Measurements from ENCODE around the gene TBX1.

The TBX1 gene

DNA sequence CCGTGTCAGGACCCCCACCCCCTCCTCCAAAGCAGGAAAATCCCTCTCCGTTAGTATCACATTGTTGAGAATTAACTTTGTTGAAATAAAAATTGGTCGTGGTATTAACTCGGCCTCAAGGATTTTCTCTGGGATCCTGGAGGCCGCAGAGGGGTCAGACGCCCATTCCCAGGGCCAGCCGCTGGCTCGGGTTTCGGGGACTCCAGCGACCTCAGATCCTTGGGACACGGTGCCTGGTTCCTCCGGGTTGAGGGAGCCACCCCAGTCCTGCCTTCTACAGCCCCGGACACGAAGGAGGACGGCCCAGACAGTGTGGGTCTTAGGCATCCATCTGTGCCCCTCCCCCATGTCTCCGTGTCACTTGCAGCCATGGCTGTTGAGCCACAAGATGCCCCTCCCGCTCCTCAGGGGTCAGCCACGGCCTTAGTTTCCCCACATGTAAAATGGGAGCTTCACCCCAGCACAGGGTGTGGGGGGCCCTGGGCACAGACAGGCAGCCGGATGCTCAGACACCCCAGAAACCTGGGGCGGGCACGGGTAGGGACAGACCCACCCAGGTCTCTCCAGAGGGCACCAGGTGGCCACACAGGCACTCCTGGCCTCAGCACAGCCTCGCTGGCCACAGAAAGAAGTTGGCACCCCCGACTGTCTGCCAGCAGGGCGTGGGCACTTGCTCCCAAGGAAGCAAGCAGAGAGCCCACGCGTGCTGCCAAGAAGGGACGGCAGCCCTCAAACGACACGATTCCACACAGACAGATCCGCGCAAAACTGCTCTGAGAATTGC, 21.7 kb upstream of the TBX1 start:
- no peak for FAIRE-seq

DNA sequence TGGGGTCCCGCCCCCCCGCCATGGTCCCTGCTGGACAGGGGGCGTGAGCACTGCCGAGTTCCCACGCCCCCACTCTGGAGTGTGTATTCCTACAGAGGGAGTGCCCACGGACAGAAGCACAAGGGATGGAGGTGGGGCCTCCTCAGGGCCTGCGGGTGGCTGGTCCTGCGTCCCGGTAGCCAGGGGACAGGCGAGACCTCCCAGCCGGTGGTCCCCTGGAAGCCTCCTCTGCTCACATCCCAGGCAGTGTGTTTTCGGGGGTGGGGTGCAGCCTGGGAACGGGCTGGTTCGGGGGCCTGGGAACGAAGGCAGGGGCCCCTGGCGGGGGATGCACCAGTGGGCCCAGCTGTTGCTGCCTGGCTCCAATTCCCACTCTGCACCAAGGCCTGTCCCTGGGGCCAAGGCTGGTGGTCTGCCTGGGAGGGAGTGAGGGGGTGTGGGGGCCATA, 21.1 kb upstream of the TBX1 start:
- no peak for FAIRE-seq

- FAIRE-seq = no peak
Observed at GRCh38 chr22:19739911-19740449, 20.6 kb upstream of the TBX1 start.

DNA sequence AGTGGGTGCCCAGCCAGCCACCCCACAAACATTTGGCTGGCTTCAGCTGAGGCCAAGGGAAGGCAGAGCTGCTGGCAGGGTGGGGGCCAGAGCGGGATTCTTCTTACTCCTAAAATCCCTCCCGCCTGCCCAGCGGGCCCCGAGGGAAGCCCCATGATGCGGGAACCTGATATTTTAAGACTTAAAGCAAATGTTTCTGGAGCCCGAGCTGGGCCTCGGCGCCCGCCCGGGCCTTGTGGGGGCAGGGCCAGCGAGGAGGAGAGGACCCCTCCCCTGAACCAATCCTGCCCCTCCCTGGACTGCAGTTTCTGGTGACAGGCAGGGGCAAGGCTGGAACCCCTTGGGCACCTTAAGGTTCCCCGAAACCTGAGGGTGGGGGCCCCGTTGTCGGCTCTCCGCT, 20.0 kb upstream of the TBX1 start:
- FAIRE-seq = no peak

DNA sequence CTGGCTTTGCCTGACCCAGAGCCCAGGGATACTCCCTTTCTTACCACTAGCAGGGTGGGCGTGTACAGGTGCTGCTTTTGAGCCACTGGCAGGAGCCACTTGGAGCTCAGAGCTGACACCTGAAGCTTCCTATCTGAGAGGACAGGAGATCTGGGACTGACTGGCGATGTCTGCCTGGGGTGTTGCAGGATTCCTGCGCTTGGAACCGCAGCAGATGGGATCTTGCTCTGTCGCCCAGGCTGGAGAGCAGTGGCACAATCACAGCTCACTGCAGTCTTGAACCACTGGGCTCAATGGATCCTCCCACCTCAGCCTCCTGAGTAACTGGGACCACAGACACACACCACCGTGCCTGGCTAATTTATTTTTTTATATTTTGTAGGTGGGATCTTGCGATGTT, 19.5 kb upstream of the TBX1 start:
- FAIRE-seq = no peak

DNA sequence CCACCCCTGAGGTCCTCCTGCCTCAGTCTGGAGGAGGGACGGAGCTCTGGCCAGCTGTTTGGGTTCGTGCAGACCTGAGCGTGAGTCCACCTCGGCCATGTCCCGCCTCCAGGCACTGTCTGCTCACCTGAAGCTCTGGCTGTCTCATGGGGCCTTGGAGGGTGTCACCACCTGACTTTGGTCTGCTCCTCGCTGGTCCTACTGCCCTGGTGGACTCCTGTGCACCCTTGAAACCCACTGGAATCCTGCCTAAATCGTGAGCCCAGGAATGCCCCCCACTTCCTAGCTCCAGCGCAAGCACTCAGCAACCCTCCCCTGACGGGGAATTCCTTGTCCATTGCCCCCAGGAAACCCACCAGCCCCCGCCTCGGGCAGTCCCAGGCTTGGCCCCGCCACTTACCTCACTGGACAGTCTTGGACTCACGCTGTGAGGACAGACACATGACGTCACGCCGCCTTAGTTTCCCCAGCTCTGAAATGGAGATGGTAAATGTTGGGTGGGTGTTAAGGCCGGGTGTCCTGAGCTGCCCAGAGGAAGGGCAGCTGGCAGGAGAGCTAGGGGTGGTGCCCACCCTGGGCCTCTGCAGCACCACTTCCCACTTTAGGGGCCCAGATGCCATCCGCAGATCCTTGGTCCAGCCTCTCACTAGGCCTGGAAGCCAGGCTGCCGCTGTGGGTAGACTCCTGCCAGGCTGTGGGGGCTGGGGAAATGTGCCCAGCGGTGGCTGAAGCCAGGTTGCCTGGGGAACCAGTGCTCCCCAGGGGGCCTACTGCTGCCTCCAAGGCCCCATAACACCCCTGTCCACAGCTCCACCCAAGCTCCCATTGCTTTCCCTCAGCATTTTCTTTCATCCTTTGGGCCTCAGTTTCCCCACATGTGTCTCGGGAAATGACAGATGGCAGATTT, 18.2 kb upstream of the TBX1 start:
- FAIRE-seq = no peak

GRCh38 chr22:19743081-19743480, 17.5 kb upstream of the TBX1 start:
- no peak for FAIRE-seq

- no peak for FAIRE-seq
Observed at GRCh38 chr22:19743651-19744050, 16.9 kb upstream of the TBX1 start.

GRCh38 chr22:19744350-19745006, 16.1 kb upstream of the TBX1 start:
- no peak for FAIRE-seq

GRCh38 chr22:19745155-19746101, 15.2 kb upstream of the TBX1 start:
- no peak for FAIRE-seq

- FAIRE-seq = no peak
Observed at GRCh38 chr22:19746726-19747125, 13.9 kb upstream of the TBX1 start.

- no peak for FAIRE-seq
Observed at GRCh38 chr22:19747551-19747950, 13.0 kb upstream of the TBX1 start.

DNA sequence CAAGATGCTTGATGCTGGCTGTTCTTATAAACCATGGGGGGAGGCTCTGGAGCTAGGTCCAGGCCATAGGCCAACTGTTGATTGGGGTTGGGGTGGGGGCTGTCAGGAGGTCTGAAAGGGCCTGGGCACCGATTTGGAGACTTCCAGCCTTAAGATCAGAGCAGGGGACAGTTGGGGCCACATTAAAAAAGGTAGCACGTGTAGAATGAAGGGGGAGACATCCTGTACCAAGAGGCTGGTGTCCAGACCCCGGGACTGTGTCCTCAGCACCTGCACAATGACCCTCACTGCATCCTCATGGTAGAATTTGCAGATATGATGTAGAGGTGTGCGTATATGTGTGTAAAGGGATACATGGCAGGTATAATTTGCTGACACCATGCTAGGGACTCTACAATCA, 12.4 kb upstream of the TBX1 start:
- no peak for FAIRE-seq

GRCh38 chr22:19748991-19749664, 11.4 kb upstream of the TBX1 start:
- FAIRE-seq = no peak

DNA sequence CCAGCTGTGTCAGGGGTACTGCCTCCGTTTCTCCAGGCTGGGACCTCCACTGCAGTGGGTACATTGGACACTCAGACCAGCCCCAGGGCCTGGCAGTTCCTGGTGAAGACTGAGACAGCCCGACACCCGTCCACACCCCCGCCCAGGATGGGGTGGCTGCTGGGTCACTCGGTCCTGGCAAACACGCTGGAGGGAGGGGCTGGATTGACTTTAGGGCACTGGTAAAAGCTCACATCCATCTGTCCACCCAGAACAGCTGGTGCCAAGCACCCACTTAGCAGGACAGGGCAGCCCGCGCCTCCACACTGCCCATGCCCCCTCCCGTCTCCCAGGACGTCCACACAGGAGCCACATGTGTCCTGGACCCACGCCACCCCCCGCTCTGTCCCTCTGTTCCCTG, 10.7 kb upstream of the TBX1 start:
- FAIRE-seq = no peak

GRCh38 chr22:19750507-19751490, 9.8 kb upstream of the TBX1 start:
- FAIRE-seq = no peak

DNA sequence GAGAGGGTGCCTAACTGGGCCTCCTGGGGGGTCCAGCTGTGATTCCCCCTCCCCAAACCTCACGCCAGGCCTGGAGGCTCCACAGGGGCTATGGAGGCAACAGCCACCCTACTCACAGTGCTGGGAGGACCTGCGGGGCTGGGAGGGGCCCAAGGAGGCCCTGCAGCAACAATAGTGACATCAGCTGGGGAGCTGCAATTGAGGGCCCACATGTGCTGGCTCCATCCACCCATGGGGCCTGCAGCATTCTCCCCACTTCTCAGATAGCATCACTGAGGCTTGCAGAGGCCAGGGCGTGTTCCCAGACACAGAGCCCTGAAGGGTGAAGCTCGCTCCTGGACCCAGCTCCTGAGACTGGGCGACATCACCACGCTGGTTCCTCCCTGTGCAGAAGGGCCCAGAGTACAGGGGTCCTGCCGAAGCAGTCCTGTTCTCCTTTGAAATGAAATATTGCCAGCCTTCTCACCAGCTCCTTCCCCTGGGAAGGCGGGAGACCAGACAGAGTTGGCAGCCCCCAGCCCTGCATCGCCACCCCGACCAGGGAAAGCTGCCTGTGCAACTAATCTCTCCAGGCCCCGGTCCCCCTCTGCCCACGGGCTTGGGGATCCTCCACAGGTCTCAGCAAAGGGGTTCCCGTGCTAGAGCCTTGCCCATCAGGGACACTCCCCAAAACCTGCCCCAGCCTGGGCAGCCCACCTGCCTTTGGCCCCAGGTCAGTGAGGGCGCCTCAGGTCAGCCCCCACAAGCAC, 8.9 kb upstream of the TBX1 start:
- no peak for FAIRE-seq

- no peak for FAIRE-seq
Observed at GRCh38 chr22:19753090-19753842, 7.3 kb upstream of the TBX1 start.

All from G401.6 (cell line).